ENCODE results near the gene SFSWAP. TPM values are rescaled to one million over a fixed set of nuclear protein-coding genes. Genes with fewer than 3 reads are reported as not detected.

SFSWAP gene
- total RNA-seq, 1 donor from 2014 or later, result 18.2 TPM

DNA sequence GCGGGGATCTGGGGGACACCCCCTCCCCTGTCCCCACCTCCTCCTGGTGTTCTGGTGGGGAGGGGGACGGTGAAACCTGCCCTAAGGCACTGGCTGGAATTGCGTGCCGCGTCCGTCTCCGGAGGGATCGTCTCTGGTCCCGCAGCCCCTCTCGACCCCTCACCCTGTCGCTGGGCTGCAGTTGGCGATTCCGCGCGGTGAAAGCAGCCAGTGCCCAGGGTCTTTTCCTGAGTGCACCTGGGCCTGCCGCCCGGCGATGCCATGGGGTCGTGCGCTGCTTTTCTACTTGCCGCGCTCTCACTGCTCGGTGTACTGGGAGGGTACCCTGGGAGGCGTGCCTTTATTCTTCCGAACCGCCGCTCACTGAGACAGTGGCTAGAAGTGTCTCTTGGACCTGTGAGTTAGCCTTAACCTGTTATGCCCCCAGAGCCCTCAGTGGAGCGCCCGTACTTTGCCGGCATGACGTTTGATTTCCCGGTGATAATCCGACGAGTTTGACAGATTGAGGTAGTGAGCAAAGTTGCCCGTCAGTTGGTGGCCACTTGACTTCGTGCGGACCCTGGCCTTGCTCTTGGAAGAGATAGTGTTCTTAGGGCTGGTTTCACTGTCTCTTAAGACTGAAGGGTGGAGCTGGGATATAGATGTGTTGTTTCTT is 788 bp downstream of the SFSWAP start:
- TF ChIP-seq, protein P1, sequence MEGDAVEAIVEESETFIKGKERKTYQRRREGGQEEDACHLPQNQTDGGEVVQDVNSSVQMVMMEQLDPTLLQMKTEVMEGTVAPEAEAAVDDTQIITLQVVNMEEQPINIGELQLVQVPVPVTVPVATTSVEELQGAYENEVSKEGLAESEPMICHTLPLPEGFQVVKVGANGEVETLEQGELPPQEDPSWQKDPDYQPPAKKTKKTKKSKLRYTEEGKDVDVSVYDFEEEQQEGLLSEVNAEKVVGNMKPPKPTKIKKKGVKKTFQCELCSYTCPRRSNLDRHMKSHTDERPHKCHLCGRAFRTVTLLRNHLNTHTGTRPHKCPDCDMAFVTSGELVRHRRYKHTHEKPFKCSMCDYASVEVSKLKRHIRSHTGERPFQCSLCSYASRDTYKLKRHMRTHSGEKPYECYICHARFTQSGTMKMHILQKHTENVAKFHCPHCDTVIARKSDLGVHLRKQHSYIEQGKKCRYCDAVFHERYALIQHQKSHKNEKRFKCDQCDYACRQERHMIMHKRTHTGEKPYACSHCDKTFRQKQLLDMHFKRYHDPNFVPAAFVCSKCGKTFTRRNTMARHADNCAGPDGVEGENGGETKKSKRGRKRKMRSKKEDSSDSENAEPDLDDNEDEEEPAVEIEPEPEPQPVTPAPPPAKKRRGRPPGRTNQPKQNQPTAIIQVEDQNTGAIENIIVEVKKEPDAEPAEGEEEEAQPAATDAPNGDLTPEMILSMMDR (IDR thresholded peaks at IDR 0.05; ENCODE audit: insufficient read depth, low read length, severe bottlenecking), result no peak
- H3K36me3 ChIP-seq (ENCODE audit: control insufficient read depth, insufficient read depth, low read length), result peaks cover 11% of the 10 kb centered on the region
- DNase-seq (ENCODE audit: low read depth), result no peak
- FAIRE-seq, result no peak
- no peaks in the 10 kb centered on the region for H3K27me3 ChIP-seq (ENCODE audit: control insufficient read depth, insufficient read depth, low read length)
- H3K4me3 ChIP-seq (ENCODE audit: low read depth, low read length), result peak overlapping the region; percentile 96

DNA sequence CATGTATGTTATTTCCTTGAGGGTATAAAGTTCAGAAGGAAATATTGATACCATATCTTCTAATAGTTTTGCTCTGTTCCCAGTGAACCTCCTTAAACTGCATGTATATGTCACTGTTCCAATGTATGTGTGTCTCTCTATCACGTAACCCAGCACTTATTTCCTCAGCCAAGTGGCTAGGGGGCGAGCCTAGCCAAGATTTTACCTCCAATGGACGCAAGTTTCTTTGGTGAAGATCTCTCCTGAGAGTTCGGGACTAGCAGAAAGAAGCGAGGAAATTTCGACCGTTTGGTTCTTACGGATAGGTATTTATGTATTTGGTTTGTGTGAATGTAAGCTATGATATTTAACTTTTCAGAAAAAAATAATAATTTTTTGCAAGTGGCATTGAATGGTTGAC is 2.5 kb downstream of the SFSWAP start:
- Histone ChIP-seq H3K27me3 (ENCODE audit: control insufficient read depth, insufficient read depth, low read length) (no peaks in the 10 kb centered on the region), H3K4me3 (ENCODE audit: low read depth, low read length) (no peak overlapping the region), H3K36me3 (ENCODE audit: control insufficient read depth, insufficient read depth, low read length) (peaks cover 13% of the 10 kb centered on the region)
- FAIRE-seq (no peak), DNase-seq (ENCODE audit: low read depth) (no peak)
- TF ChIP-seq, protein P1 (IDR thresholded peaks at IDR 0.05; ENCODE audit: insufficient read depth, low read length, severe bottlenecking), result no peak

DNA sequence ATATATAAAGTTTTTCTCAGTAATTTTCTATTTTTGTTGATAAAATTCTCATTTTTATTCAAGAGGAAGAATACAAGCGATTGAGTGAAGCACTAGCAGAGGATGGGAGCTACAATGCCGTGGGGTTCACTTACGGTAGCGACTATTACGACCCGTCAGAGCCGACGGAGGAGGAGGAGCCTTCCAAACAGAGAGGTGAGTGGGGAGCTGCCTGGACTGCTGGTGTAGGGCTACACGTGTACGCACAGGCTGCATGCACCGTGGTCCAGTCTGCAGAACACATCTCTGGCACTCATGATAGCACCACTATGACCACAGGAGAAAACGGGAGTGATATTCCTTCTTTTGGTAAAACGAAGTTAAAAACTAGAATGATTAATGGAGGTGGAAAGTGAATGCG is 3.9 kb downstream of the SFSWAP start:
- no peak for FAIRE-seq
- Histone ChIP-seq H3K36me3 (ENCODE audit: control insufficient read depth, insufficient read depth, low read length) (peaks cover 24% of the 10 kb centered on the region), H3K27me3 (ENCODE audit: control insufficient read depth, insufficient read depth, low read length) (no peaks in the 10 kb centered on the region), H3K4me3 (ENCODE audit: low read depth, low read length) (no peak overlapping the region)
- TF ChIP-seq, protein P1 (IDR thresholded peaks at IDR 0.05; ENCODE audit: insufficient read depth, low read length, severe bottlenecking), result no peak
- DNase-seq (ENCODE audit: low read depth), result no peak

DNA sequence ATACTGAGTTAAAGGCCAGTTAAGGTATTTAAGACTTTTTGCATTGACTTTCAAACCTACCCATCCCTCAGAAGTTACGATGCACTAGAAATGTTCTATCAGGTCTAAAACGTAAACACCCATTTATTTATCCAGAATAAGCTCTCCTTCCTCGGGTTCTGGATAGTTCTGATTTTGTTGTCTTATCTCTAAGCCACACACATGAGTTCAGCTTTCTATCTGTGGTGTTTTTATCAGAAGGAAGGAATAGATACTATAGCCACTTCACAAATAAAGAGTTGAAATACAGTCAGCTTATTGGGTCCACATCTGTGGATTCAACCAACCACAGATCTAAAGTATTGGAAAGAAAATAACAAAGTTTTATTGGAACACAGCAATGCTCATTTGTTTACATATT is 5.4 kb downstream of the SFSWAP start:
- Histone ChIP-seq H3K4me3 (ENCODE audit: low read depth, low read length) (no peak overlapping the region), H3K36me3 (ENCODE audit: control insufficient read depth, insufficient read depth, low read length) (peaks cover 29% of the 10 kb centered on the region), H3K27me3 (ENCODE audit: control insufficient read depth, insufficient read depth, low read length) (no peaks in the 10 kb centered on the region)
- TF ChIP-seq, protein P1 (IDR thresholded peaks at IDR 0.05; ENCODE audit: insufficient read depth, low read length, severe bottlenecking), result no peak
- no peak for FAIRE-seq
- no peak for DNase-seq (ENCODE audit: low read depth)

DNA sequence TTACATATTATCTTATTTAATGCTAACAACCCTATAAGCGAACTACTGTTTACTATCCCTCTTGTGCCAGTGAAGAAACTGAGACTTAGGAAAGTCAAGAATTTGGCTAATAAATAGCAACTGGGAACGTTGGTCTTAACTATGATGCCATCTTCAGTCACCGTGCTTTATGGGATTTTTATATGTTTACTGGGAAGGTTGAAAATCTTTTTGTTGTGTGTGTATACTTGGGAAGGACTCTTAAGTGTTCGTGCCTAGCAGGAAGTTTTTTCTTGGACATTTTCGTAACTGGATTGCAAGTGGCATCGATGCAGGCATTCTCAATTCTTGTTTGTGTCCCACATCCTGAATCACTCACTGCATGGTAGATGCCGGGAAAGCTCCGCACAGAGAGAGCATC is 9.4 kb downstream of the SFSWAP start:
- TF ChIP-seq, protein P1 (IDR thresholded peaks at IDR 0.05; ENCODE audit: insufficient read depth, low read length, severe bottlenecking), result no peak

DNA sequence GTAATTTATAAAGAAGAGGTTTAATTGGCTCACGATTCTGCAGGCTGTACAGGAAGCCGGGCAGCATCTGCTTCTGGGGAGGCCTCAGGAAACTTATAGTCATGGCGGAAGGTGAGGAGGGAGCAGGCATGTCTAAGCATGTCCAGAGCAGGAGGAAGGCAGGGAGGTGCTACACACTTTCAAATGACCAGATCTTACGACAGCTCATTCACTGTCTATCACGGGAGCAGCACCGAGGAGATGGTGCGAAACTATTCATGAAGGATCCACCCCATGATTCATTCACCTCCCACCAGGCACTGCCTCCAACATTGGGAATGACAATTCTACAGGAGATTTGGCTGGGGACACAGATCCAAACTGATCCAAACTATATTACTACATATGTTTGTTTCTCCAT is 10.0 kb downstream of the SFSWAP start:
- DNase-seq (ENCODE audit: low read depth), result peak; percentile 92

More for the DNA sequence above, 9.4 kb downstream of the SFSWAP start:
- FAIRE-seq (no peak), DNase-seq (ENCODE audit: low read depth) (no peak)
- H3K4me3 ChIP-seq (ENCODE audit: low read depth, low read length), result no peak overlapping the region
- peaks cover 28% of the 10 kb centered on the region for H3K36me3 ChIP-seq (ENCODE audit: control insufficient read depth, insufficient read depth, low read length)
- no peaks in the 10 kb centered on the region for H3K27me3 ChIP-seq (ENCODE audit: control insufficient read depth, insufficient read depth, low read length)

More for the DNA sequence above, 10.0 kb downstream of the SFSWAP start:
- Histone ChIP-seq H3K4me3 (ENCODE audit: low read depth, low read length) (no peak overlapping the region), H3K36me3 (ENCODE audit: control insufficient read depth, insufficient read depth, low read length) (peaks cover 28% of the 10 kb centered on the region), H3K27me3 (ENCODE audit: control insufficient read depth, insufficient read depth, low read length) (no peaks in the 10 kb centered on the region)
- TF ChIP-seq, protein P1 (IDR thresholded peaks at IDR 0.05; ENCODE audit: insufficient read depth, low read length, severe bottlenecking), result no peak
- FAIRE-seq, result no peak
